Stimulated activated CD8-positive, alpha-beta memory T cell treated with anti-CD3 and anti-CD28 coated beads, Interleukin-12 subunit alpha, Interleukin-12 subunit beta, amount 100 ng/mL, for 24 hours (primary cell): ENCODE results near the gene MYO1A.
"Not testable (repeated sequence)": the region's sequence is repeated elsewhere in the genome, so short reads cannot be mapped to it uniquely, and the experiment has no call there.

Experiments
- DNase-seq: peaks from one replicate; pipeline ENCODE4 v3.0.0-alpha.2; 2020; ENCODE audit errors: extremely low read depth

The MYO1A gene

DNA sequence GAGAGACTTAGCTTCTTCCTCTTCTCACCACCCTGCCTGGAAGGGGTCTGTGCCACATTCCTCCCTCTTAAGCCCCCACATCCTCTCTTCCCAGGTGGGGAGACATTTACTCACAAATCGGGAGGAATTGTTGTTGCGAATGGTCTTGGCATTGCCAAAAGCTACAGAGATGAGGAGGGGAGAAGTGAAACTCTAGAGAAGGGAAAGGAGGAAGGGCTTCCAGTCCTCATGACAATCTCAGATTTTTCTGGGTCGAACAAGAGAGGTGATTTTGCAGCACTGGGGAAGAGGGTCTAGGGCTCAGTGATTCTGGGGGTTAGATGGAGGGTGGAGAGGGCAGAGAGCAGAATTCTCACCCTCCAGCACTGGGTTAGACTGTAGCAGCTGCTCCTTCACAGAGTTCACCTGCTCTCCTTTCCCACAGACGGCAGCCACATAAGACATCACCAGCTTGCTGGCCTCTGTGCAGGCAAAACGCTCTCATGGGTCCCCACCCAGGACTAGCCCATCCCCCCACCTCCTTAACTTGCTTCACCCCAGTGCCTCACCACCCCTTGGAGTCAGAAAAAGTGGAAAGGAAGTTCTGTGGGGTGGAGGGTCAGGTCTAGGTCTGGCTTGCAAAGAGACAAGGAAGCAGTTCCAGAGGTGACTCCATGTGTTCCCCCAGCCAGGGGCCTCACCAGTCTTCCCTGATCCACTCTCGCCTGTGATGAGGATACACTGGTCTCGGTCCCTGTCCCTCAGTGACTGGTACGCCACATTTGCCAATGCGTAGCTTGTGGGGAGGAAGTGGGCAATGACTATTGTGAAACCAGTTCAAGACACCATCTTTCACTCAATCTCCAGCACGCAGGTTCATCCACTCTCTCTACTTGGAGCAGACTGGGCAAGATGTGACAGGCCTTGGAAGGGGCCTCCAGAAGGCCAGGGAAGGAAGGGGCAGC lies 2.7 kb downstream of the MYO1A start:
- DNase-seq: no peak

DNA sequence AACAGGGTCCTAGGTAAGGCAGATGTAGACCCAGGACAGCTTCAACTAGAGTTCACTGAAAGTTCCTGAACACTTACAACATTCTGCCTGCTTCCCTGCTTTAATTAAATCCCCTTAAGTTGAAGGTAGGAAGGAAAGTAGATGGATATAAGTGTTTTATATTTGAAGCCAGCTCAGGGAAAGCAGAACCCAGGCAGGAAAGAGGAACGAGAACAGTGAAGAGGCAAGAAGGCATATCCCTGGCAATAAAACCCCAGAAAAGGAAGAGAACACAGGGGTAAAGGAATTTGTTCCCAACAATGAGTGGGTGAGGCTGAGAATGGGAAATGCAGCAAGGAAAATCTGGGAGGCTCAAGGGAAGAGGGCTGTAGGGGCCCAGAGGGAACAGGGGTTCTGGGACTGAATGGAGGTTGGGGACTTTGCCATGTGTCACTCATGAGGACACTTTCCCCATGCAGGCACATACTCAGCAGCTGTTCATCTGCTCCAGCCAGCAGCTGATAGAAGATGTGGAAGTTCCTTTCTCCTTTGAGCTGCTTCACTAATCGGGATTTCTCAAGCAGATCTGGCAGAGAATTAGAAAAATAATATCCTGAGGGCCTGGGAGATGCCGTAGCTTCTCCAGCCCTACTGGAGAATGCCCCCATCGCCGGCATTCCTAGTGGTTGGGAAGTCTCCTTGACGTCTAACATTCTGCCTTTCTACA lies 3.7 kb downstream of the MYO1A start:
- no peak for DNase-seq

DNA sequence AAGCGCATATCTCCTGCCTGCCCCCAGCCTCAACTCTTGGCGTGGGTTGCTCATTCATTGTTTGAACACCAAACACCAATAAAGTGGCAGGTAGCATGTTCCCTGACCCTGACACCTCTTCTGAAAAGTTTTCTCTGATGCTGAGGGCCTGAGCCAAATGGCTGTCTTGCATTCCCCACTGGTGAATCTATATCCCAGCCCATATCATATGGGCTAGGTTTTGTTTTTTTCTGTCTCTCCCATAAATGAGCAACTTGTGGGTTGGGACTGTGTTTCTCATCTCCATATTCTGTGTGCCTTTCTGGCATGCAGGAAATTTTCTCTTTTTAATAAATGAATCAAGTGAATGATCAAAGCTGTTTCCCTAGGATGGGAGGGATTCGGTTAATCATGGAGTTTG lies 5.0 kb downstream of the MYO1A start:
- DNase-seq: no peak

DNA sequence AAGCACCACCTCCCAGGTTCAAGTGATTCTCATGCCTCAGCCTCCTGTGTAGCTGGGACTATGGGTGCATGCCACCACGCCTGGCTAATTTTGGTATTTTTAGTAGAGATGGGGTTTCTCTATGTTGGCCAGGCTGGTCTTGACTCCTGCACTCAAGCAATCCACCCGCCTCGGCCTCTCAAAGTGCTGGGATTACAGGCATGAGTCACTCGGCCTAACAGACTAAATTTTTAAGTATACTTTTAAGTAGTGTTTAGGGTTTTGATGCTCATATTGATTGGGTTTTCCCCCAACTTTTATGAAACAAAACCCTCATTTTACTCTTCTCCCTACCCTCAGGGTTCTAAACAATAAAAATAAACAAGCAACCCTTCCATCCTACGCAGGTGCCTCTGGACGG lies 5.5 kb downstream of the MYO1A start:
- DNase-seq: no peak

DNA sequence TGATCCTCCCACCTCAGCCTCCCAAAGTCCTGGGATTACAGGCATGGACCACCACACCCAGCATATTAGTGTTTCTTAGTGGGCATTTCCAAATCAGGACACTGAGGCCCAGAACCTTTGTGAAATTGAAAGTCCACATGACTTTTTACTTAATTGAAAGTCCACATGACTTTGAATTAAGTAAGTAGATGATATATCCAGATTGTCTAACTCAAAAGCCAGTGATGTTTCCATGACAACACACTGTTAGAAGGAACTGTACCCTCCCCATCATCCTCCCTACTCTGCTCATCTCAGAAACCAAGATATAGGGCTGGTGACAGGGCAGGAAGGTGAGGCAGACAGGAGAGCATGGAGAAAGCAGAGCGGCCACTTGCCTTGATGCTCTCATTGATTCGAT lies 7.2 kb downstream of the MYO1A start:
- no peak for DNase-seq

DNA sequence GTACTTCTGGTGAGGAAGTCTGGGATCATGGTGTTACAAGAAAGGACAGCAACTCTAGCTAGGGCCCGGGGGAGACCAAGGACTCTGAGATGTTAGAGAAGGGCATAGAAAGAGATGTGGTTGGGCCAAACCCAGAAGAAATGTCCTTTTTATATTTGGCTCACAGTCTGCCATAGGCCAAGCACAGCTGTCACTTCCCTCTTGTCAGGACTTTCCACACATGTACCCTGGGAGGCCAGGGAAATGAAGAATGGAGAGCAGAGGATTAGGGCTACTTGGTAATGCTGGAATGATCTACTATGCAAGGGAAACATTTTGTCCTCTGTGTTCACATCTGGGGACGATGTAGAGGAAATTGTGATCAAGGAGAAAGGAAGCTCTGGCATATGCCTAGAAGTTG lies 9.2 kb downstream of the MYO1A start:
- no peak for DNase-seq

DNA sequence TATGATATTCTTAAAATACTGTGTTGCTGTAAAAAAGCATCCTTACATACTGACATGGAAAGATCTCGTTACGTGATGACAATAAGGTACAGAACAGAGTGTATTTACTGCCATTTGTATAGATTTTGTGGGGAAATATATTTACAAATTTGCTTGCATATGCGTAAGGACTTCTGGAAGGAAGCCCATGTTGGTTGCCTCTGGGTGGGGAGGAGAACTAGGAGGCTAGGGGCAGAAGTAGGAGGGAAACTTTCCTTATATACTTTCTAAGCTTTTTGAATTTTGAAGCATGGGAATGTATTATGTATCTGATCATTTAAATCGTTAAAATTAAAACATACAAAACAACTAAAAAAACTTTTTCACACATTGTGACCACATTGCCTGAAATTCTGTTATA lies 9.7 kb downstream of the MYO1A start:
- no peak for DNase-seq

DNA sequence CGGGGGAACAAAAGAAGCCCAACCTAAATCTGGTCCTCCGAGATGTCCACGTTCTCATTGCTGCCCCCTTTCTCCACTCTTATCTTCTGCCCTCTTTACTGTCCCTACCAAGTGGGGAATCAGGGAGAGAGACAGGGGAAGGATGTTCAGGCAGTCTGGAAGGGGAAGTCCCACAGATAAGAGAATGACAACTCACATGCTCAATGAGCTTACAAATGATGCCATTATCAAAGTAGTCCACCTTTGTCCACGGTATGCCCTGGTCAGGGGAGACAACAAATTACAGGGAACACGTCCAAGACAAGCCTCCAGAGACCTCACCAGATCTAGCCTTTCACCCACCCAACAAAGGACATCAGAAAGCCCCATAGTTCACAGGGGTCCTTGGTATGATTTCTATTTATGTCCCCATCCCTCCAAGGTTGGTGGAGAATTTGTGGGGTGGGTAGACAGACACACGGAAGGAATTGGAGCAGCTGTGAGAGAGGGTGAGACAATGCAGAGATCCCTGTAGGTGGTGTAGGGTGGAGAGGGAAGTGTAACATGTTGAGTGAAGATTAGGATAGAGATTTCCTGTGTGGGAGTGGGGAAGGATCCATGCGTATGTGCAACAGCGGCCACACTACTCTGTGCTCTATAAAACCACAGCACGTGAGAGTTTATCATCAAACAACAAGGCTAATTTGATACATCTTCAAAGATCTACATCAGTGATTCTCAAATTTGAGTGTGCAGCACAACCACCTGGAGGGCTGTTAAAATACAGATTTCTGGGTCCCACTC lies 10.7 kb downstream of the MYO1A start:
- DNase-seq: no peak

DNA sequence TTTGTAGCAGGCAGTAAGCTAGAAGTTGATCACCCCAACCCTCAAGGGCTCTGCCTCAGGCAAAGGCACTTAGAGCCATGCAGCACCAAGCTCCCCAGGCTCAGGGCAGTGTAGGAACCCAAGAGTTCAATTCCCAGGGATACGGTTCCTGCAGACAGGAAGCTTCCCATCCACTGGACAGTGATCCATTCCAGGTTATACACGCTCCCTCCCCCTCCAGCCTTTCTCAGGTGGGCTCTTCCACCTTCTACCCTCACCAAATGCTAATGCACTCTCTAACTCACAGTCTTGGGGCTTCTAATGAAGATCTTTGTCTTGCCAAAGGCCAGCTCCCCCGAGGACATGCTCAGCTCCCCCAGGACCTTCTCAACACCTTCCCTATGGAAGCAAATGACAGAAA lies 12.7 kb downstream of the MYO1A start:
- no peak for DNase-seq

DNA sequence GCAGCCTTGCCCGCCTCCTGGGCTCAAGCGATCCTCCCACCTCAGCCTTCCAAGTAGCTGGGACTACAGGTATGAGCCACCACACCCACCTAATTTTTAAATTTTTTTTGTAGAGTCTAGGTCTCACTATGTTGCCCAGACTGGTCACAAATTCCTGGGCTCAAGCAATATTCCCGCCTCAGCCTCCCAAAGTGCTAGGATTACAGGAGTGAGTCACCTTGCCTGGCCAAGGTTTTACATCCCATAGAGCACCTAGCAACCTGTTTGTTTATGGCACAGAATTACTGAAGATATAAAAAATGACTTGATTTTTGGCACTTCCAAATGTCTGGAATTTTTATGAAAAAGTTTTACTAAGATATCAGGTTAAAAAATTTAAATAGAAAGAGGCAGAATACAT lies 16.5 kb downstream of the MYO1A start:
- DNase-seq: no peak

DNA sequence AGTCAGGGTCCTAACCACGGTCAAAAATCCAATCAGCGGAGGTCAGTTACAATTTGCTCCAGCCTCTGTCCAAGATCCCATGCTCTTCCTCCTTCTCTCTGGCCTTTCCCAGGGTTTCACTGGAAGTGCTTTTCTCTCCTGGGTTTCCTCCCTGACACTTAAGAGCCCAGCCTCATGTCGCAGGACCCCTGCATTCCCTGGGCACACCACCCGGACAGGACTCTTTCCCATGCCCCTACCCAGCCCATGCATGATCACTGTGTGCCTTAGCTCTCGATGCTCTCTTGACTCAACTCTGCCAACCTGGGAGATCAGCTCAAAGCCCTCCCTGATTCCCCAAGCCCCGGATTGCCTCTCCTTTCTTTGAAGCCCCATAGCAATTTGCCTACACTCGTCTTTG lies 18.1 kb downstream of the MYO1A start:
- DNase-seq: no peak

DNA sequence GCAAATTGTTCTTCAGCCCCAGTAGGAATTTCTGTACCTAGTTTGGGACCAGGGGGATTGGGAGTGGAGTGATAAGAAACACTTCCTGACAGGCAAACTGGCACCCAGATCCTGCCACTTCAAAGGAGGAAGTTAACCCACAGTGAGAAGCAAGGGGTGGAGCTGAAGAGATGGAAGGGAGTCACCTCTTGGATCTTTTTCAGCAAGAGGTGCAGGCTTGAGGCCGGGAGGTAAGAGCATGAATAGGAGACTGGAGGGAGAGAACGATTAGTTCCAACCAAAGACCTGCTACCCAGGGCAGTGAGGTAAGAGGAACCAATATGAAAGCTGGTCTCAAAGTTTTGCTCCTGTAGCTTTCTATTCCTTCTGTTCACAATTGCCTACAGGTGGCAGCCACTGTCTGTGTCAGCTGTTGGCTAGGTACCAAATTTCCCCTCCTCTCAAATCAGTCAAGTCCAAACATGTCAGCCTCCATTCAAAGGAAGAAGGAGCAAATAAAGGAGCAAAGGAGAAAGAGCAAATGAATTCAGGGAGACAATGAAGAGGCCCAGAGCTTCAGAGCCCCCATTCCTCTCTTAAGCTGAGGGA lies 18.7 kb downstream of the MYO1A start:
- no peak for DNase-seq

DNA sequence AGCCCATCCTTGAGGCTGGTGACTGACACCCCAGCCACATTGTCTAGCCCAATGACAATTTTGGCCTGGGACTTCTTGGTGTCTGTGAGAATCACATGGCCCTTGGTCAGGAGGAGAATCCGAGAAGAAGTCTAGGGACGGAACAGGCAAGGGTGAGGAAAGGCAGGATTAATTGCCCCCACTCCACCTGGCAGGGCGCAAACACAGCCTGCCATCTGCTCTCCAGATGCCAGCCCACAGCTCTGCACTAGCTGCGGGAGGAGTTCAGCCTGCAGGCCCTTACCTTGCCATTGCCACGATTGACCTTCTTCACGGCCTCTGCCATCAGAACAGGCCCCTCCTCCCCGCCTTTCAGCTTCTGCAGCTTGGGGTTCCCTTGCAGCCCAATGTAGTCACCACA lies 20.5 kb downstream of the MYO1A start:
- no peak for DNase-seq

DNA sequence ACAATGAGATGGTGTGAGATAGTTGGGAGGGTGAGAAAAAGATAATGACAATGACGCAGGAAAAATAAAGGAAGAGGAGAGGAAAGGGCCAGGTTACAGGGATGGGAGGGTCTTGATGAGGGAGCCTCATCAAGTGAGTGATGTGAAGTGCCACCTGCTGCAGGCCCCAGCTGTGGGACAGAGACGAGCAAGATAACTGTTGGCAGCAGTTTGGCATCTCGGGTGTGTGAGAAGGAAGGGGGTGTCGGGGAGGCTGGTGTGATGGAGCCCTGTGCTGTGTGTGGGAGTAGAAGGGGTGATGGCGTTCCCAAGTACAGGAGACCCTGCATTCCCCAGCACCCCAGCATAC lies 22.1 kb downstream of the MYO1A start:
- no peak for DNase-seq

DNA sequence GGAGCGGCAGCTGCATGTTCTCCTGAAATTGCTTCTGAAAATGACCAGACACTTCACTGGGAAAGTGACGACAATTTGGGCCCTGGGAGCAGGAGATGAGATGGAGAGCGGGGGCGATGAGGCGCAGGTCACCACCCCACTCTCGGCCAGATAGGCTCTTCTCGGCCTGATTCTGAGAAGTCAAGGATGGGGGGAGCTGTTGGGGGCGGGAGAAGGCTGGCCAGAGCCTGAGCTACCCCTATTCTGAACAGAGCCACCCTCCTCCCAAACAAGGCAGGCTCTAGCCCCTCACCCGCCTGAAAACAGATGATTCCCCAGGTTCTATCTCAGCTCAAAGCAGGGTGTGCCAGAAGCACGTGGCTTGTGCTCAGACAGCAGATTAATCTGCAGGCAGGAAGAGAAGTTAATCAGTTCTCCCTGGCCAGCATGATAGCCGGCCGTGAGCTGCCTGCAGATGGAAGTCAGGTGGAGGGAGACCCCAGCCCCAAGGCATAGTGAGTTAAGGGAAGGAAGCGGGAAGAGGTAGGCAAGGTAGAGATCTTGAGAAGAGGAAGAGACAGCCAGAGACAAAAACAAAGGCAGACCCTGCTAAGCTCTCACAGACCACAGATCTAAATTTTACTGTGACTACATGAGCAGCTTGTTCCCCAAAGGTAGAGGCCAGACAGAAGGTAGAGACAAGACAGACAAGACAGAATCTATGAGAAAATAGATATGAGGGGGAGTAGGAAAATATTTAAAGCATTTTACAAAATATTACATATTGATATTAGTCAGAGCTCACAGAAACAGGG lies 22.7 kb downstream of the MYO1A start:
- no peak for DNase-seq

DNA sequence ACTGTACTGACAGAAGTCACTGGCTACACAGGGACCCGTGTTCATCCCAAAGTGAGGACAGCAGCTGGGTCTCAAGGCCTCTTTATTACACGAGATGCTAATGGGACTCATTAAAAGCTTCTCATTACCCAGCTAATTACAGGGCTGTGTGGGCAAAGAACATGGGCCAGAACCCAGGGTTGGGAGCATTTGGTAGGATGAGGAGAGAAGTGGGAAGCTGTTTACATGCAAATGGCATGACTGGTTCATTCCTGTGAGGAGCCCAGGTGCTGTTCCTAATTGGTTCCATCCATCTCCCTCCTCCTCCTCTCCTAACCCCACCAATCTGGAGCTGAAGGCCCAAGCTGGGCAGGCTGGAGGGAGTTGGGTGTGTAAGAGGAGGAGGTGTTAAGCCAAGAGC lies 24.7 kb downstream of the MYO1A start:
- no peak for DNase-seq

DNA sequence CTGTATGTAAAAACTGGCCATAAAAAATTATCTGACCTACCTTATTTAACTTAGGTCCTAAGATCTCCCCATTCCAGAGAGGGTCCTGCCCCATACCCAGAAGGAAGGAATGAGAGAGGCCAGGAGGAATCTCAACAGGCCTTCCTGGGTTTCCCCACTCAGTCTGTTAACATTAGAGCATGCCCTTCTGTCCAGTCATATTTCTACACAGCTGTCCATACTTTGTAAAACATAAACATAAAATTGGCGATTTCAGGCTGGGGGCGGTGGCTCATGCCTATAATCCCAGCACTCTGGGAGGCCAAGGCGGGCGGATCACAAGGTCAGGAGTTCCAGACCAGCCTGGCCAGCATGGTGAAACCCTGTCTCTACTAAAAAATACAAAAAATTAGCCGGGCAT lies 27.6 kb downstream of the MYO1A start:
- DNase-seq: not testable (repeated sequence)

DNA sequence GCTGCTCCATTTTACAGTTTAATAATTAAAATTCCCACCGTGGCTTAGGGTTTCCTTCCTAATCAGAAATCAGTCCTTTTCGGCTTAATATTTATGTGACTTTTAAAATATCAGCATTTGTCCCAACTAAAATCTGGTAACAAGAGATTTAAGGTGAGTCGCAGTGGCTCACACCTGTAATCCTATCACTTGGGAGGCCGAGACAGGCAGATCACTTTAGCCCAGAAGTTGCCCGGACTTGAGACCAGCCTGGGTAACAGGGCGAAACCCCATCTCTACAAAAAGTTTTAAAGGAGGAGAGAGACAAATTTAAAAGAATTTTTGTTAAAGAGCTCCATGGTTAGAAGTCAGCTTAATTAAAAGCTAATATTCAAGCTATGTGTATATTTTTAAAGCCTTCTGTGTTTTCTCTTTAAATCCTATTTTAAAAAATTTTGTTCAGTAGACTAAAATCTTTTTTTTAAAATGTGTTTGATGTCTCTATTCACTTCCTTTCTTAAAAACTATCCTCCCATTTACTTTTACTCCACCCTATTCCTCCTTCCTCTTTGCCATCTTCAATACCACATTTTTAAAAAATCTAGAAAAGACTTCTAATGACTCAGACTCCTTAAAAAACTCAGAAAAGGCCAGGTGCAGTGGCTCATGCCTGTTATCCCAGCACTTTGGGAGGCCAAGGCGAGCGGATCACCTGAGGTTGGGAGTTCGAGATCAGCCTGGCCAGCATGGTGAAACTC lies 29.8 kb downstream of the MYO1A start:
- no peak for DNase-seq

DNA sequence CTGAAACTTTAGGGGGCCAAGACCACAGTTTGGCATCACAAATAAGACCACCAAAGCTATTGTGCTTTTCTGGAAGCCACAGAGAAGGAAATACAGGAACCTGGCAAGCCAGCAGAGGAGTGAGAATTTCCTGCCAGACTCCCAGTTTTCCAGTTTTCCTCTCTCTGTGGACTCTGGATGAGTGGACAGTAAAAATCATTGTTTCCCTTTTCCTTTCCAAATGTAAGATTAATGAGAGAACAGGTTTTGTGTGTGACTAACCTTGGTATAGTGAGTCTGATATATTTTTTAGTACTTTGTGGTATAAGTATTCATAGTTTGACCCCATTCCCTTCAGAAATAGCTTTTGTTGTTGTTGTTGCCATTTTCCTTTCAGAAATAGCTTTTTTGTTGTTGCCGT lies 31.0 kb downstream of the MYO1A start:
- DNase-seq: no peak

DNA sequence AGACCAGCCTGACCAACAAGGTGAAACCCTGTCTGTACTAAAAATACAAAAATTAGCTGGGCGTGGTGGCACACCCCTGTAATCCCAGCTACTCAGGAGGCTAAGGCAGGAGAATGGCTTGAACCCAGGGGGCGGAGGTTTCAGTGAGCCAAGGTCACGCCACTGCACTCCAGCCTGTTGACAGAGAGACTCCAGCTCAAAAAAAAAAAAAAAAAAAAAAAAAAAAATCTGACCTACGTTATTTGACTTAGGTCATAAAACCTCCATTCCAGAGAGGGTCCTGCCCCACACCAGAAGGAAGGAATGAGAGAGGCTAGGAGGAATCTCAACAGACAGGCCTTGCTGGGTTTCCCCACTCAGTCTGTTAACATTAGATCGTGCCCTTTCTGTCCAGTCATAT lies 31.6 kb downstream of the MYO1A start:
- DNase-seq: not testable (repeated sequence)

DNA sequence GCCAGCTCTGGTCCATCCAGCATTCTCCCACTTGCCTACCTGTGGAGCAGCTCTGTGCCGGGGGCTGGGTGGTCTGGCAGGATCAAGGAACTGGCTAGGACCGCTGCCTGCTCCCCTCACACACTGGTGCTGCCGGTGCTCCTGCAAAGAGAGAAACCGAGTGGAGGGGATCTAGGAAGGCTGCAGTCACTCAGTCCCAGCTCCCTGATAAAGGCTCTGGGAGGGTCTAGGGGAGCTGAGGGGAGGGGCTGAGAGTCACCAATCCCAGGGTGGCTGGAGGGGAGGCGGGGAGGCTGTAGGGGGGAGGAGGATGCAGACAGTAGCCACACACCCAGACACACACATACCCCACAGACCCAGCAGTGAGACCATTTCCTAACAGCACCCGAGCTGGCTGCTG lies 33.6 kb downstream of the MYO1A start, which contains the start of gene TAC3:
TAC3 (minus strand) TSS at position 182 of the 400 bp plus-strand sequence. CDS start 732 bp downstream, outside the sequence.
- no peak for DNase-seq
